ENCODE data around the gene GABARAPL2.

GRCh38 chr16:75566040-75566757 is at the start of gene GABARAPL2:
- TF ChIP-seq POLR2AphosphoS5 (IDR thresholded peaks at IDR 0.05; ENCODE audit: borderline replicate concordance, low read depth, low read length) (peak; percentile 72; the same call in 1 of the 2 replicates), EZH2 (IDR thresholded peaks at IDR 0.05) (no peak), FOXP2 (optimal IDR thresholded peaks at IDR 0.05; ENCODE audit: control extremely low read depth, extremely low read length, insufficient read depth) (no peak)

Measured in SK-N-MC (cell line).